ENCODE results near the gene CAMKMT.

- TF ChIP-seq, protein P1, sequence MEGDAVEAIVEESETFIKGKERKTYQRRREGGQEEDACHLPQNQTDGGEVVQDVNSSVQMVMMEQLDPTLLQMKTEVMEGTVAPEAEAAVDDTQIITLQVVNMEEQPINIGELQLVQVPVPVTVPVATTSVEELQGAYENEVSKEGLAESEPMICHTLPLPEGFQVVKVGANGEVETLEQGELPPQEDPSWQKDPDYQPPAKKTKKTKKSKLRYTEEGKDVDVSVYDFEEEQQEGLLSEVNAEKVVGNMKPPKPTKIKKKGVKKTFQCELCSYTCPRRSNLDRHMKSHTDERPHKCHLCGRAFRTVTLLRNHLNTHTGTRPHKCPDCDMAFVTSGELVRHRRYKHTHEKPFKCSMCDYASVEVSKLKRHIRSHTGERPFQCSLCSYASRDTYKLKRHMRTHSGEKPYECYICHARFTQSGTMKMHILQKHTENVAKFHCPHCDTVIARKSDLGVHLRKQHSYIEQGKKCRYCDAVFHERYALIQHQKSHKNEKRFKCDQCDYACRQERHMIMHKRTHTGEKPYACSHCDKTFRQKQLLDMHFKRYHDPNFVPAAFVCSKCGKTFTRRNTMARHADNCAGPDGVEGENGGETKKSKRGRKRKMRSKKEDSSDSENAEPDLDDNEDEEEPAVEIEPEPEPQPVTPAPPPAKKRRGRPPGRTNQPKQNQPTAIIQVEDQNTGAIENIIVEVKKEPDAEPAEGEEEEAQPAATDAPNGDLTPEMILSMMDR (IDR thresholded peaks at IDR 0.05; ENCODE audit: low read length): no peak
- no peak for TF ChIP-seq EZH2 (IDR thresholded peaks at IDR 0.05; ENCODE audit: borderline replicate concordance, low read length)
Observed at GRCh38 chr2:44515416-44515815, 153.7 kb downstream of the CAMKMT start.
